Measurements from ENCODE around the gene TMPRSS13. TPM values are rescaled to one million over a fixed set of nuclear protein-coding genes. Genes with fewer than 3 reads are reported as not detected.
"Not testable (repeated sequence)": the region's sequence is repeated elsewhere in the genome, so short reads cannot be mapped to it uniquely, and the experiment has no call there.

TMPRSS13 gene
- total RNA-seq, 1 experiment from 2014 or later: 0.50 TPM

- Histone ChIP-seq H3K79me1 (ENCODE audit: insufficient read depth, low read depth, low read length, poor library complexity, severe bottlenecking) (no peaks in the 10 kb centered on the region), H3K27me3 (ENCODE audit: insufficient read depth, low read length) (no peaks in the 10 kb centered on the region), H4K5ac (ENCODE audit: insufficient read length, low read depth, low read length) (no peak overlapping the region), H3K23ac (ENCODE audit: insufficient read length, low read depth, low read length) (no peak overlapping the region), H4K20me1 (ENCODE audit: control insufficient read depth, insufficient read depth, insufficient read length) (no peaks in the 10 kb centered on the region), H2AFZ (ENCODE audit: low read length) (no peak overlapping the region), H3K18ac (ENCODE audit: insufficient read length, low read depth, low read length) (no peak overlapping the region), H3K27ac (ENCODE audit: insufficient read length, low read depth, low read length) (no peak overlapping the region), H2AK5ac (ENCODE audit: insufficient read length, low read length) (no peak overlapping the region), H2BK12ac (ENCODE audit: insufficient read length, low read depth, low read length) (no peak overlapping the region), H3K79me2 (ENCODE audit: insufficient read depth, low read length) (no peaks in the 10 kb centered on the region), H4K8ac (replicated peaks; ENCODE audit: insufficient read length, low read depth, low read length) (no peak overlapping the region), H2BK15ac (ENCODE audit: low read depth, low read length) (no peak overlapping the region), H3K4me2 (ENCODE audit: insufficient read depth, insufficient read length, low read length) (no peak overlapping the region), H2BK20ac (ENCODE audit: low read depth, low read length, poor library complexity, severe bottlenecking) (no peak overlapping the region), H3K4me1 (ENCODE audit: insufficient read depth, low read length) (no peaks in the 10 kb centered on the region), H3T11ph (ENCODE audit: low read length) (no peak overlapping the region), H2BK120ac (ENCODE audit: low read depth, low read length, poor library complexity, severe bottlenecking) (no peak overlapping the region), H3K4ac (ENCODE audit: low read depth, low read length) (no peak overlapping the region), H4K91ac (ENCODE audit: insufficient read length, low read depth, low read length) (no peak overlapping the region), H3K9me3 (ENCODE audit: control insufficient read depth, low read depth, low read length) (no peaks in the 10 kb centered on the region), H3K14ac (ENCODE audit: insufficient read depth, low read length) (no peak overlapping the region), H2BK5ac (ENCODE audit: insufficient read length, low read length) (no peak overlapping the region), H3K9ac (ENCODE audit: extremely low read depth, insufficient read length, low read length) (no peak overlapping the region), H3K56ac (ENCODE audit: insufficient read length, low read depth, low read length) (no peak overlapping the region), H3K23me2 (ENCODE audit: insufficient read length, low read depth, low read length, poor library complexity, severe bottlenecking) (no peaks in the 10 kb centered on the region)
- peaks cover 8% of the 10 kb centered on the region for H3K27me3 Mint-ChIP-seq (ENCODE audit: low read depth)
- no CpG with 5 or more reads among the region's 6 CpGs for WGBS (ENCODE audit: extremely low coverage, insufficient read length, low lambda C conversion rate)
- no peaks in the 10 kb centered on the region for H3K9me3 Mint-ChIP-seq
- H3K4me3 Mint-ChIP-seq: no peak overlapping the region
- no peak for TF ChIP-seq CTCF (conservative IDR thresholded peaks at IDR 0.05)
- H3K27ac Mint-ChIP-seq: no peak overlapping the region
- H3K4me1 Mint-ChIP-seq: peaks cover 2 to 6% of the 10 kb centered on the region in 2 experiments; a peak in 2 of 4 replicates
- no peaks in the 10 kb centered on the region for H3K36me3 Mint-ChIP-seq (ENCODE audit: insufficient read depth in 1 of 3, low read depth in 3 of 3)
- DNase-seq: no peak
Measured at GRCh38 chr11:117949062-117949461, 19.9 kb upstream of the TMPRSS13 start.

- H2BK120ac ChIP-seq (ENCODE audit: low read depth, low read length, poor library complexity, severe bottlenecking); H2BK20ac ChIP-seq (ENCODE audit: low read depth, low read length, poor library complexity, severe bottlenecking); H3K4me1 ChIP-seq (ENCODE audit: insufficient read depth, low read length); H3K4ac ChIP-seq (ENCODE audit: low read depth, low read length); H4K5ac ChIP-seq (ENCODE audit: insufficient read length, low read depth, low read length); H3K9me3 Mint-ChIP-seq; H3K79me2 ChIP-seq (ENCODE audit: insufficient read depth, low read length); H3K4me2 ChIP-seq (ENCODE audit: insufficient read depth, insufficient read length, low read length); H3K18ac ChIP-seq (ENCODE audit: insufficient read length, low read depth, low read length); H3K14ac ChIP-seq (ENCODE audit: insufficient read depth, low read length); H3K27me3 ChIP-seq (ENCODE audit: insufficient read depth, low read length); H2BK5ac ChIP-seq (ENCODE audit: insufficient read length, low read length); H4K91ac ChIP-seq (ENCODE audit: insufficient read length, low read depth, low read length); H2AK5ac ChIP-seq (ENCODE audit: insufficient read length, low read length); H3K9ac ChIP-seq (ENCODE audit: extremely low read depth, insufficient read length, low read length); H3K27ac ChIP-seq (ENCODE audit: insufficient read length, low read depth, low read length); H3K4me1 Mint-ChIP-seq; H3K56ac ChIP-seq (ENCODE audit: insufficient read length, low read depth, low read length); DNase-seq; H3K23me2 ChIP-seq (ENCODE audit: insufficient read length, low read depth, low read length, poor library complexity, severe bottlenecking); H3K27ac Mint-ChIP-seq; H2BK15ac ChIP-seq (ENCODE audit: low read depth, low read length); H2AFZ ChIP-seq (ENCODE audit: low read length); H3K27me3 Mint-ChIP-seq (ENCODE audit: low read depth); H3K9me3 ChIP-seq (ENCODE audit: control insufficient read depth, low read depth, low read length); H2BK12ac ChIP-seq (ENCODE audit: insufficient read length, low read depth, low read length); H3T11ph ChIP-seq (ENCODE audit: low read length); H3K23ac ChIP-seq (ENCODE audit: insufficient read length, low read depth, low read length); H3K4me3 Mint-ChIP-seq; H4K20me1 ChIP-seq (ENCODE audit: control insufficient read depth, insufficient read depth, insufficient read length); H4K8ac ChIP-seq (replicated peaks; ENCODE audit: insufficient read length, low read depth, low read length); H3K79me1 ChIP-seq (ENCODE audit: insufficient read depth, low read depth, low read length, poor library complexity, severe bottlenecking); H3K36me3 Mint-ChIP-seq (ENCODE audit: insufficient read depth in 1 of 3, low read depth in 3 of 3): not testable (repeated sequence)
- WGBS (ENCODE audit: extremely low coverage, insufficient read length, low lambda C conversion rate): no CpG with 5 or more reads among the region's 11 CpGs
Measured at GRCh38 chr11:117948466-117948865, 19.3 kb upstream of the TMPRSS13 start.
